Measurements from ENCODE around the gene PODN. TPM values are rescaled to one million over a fixed set of nuclear protein-coding genes. Genes with fewer than 3 reads are reported as not detected.
A peak's percentile ranks its signal among the peaks of the same experiment; 100 is the strongest.

Gene PODN
- total and polyA plus RNA-seq, 9 donors: 72.8 to 254 (median 154) TPM

DNA sequence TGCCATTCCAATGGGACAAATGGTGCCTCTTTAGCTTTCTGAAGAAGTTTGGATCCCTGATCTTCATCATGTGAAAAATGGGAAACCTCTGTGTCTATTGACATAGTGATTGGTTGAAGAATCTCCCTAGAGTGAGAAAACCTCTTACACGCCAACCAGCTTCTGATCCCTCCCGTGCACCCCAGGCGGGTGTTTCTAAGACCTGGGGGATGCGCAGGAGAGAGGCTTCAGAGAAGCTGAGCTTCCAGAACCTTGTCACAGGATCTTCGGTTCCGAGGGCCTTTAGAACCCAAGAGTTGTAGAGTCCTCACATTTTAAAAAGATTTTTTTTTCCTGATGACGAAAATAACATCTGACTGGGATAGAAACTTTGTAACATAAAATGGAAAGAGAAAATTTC, 11.3 kb downstream of the PODN start:
- H3K36me3 ChIP-seq: no peaks in the 10 kb centered on the region
- no peaks in the 10 kb centered on the region for H3K27me3 ChIP-seq
- H3K9me3 ChIP-seq: no peaks in the 10 kb centered on the region
- H3K27ac ChIP-seq: peak overlapping the region; percentile 57 to 79
- H3K4me1 ChIP-seq (ENCODE audit: insufficient read depth): peaks cover 7% of the 10 kb centered on the region
- whole genome bisulfite sequencing, 3 donors: 89 to 93% (median 91%) methylated on average over 7 of the region's 7 CpGs
- no peak overlapping the region for H3K4me3 ChIP-seq
- peak; percentile 13 to 25 (median 15) for DNase-seq
- TF ChIP-seq POLR2A (IDR thresholded peaks at IDR 0.05) (no peak), EP300 (IDR thresholded peaks at IDR 0.05) (no peak)
- TF ChIP-seq, protein P1, sequence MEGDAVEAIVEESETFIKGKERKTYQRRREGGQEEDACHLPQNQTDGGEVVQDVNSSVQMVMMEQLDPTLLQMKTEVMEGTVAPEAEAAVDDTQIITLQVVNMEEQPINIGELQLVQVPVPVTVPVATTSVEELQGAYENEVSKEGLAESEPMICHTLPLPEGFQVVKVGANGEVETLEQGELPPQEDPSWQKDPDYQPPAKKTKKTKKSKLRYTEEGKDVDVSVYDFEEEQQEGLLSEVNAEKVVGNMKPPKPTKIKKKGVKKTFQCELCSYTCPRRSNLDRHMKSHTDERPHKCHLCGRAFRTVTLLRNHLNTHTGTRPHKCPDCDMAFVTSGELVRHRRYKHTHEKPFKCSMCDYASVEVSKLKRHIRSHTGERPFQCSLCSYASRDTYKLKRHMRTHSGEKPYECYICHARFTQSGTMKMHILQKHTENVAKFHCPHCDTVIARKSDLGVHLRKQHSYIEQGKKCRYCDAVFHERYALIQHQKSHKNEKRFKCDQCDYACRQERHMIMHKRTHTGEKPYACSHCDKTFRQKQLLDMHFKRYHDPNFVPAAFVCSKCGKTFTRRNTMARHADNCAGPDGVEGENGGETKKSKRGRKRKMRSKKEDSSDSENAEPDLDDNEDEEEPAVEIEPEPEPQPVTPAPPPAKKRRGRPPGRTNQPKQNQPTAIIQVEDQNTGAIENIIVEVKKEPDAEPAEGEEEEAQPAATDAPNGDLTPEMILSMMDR (IDR thresholded peaks at IDR 0.05): no peak
- intact Hi-C loops (cut with DNase I): loop anchor here in 1 of 4 donors (10.0 kb wide), 1 partner anchor 102 kb away; no protein-coding TSS in a partner anchor

DNA sequence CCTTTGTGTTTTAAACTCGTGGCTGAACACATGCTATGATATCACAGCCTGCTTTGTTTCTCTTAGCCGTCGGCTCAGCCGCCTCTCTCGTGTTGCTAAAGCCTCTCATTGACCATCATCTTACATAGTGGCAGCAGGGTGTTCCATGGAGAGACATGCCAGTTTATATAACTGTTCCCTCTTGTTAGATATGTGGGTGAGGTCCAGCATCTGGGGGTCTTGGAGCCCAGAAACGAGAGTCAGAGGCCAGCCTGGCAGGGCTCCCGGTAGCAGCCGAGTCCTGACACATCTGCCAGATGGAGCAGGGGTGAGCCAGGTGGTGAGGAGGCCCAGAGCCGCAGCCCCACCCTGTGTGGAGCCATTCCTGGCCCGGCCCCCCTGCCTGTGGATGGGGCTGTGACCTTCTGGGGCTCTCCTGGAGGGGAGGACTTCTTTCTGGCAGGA, 11.9 kb downstream of the PODN start:
- Histone ChIP-seq H3K4me1 (ENCODE audit: insufficient read depth) (peaks cover 7% of the 10 kb centered on the region), H3K36me3 (no peaks in the 10 kb centered on the region), H3K9me3 (no peaks in the 10 kb centered on the region), H3K4me3 (no peak overlapping the region), H3K27ac (peak overlapping the region; percentile 79 to 87), H3K27me3 (no peaks in the 10 kb centered on the region)
- peak; percentile 78 to 96 (median 87) for DNase-seq
- intact Hi-C loops (cut with DNase I): loop anchor here in 1 of 4 donors (10.0 kb wide), 1 partner anchor 101 kb away; no protein-coding TSS in a partner anchor
- 12 to 35% (median 28%) methylated on average over 10 of the region's 10 CpGs for WGBS, 3 donors
- peak; percentile 9 for TF ChIP-seq POLR2A (IDR thresholded peaks at IDR 0.05)
- TF ChIP-seq, protein P1 (IDR thresholded peaks at IDR 0.05): no peak

DNA sequence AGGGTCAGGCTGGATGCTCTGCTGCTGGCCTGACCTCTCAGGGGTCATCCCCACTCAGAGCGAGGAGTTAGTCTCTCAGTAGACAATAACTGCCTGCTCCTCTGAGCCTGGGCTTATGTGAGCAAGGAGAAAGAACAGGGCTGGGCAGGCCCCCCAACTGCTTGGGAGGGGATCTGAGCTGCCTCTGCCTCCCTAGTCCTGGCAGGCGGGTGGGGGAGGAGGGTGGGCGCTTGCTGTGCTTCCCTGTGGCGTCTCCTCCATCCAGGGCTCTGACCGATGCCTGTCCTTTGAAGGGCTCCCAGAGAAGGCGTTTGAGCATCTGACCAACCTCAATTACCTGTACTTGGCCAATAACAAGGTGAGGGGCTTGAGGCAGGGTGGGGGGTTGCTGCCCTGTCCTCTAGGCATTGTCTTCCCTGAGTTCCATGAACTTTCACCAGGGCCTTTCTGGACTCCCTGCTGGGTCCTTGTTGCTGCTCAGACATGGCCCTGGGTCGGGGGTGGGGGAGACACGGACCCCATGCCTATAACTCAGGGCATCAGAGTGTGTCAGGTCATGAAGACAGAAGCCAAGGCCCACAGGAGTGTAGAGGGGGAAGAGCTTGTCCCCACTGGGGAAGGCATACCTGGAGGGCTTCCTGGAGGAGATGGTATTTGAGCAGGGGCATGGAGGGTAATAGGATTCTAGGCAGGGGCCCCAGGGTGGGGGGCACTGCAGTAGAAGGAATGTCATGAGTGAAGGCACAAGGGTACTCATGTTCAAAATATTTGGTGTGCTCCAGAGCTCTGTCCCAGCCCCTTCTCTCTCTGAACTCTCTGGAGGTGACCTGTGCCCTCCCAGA, 12.5 kb downstream of the PODN start:
- peak in 3 of 5 donors; percentile 17 to 33 (median 17) for DNase-seq
- H3K27ac ChIP-seq: peak overlapping the region; percentile 79 to 87
- WGBS, 3 donors: 73 to 80% (median 80%) methylated on average over 8 of the region's 8 CpGs
- H3K4me1 ChIP-seq (ENCODE audit: insufficient read depth): peaks cover 7% of the 10 kb centered on the region
- TF ChIP-seq POLR2A (IDR thresholded peaks at IDR 0.05) (no peak), EP300 (IDR thresholded peaks at IDR 0.05) (no peak)
- TF ChIP-seq, protein P1 (IDR thresholded peaks at IDR 0.05): no peak
- H3K9me3 ChIP-seq: no peaks in the 10 kb centered on the region
- H3K27me3 ChIP-seq: no peaks in the 10 kb centered on the region
- H3K36me3 ChIP-seq: no peaks in the 10 kb centered on the region
- intact Hi-C loops (cut with DNase I): loop anchor here in 1 of 4 donors (10.0 kb wide), 1 partner anchor 100 kb away; no protein-coding TSS in a partner anchor
- no peak overlapping the region for H3K4me3 ChIP-seq

DNA sequence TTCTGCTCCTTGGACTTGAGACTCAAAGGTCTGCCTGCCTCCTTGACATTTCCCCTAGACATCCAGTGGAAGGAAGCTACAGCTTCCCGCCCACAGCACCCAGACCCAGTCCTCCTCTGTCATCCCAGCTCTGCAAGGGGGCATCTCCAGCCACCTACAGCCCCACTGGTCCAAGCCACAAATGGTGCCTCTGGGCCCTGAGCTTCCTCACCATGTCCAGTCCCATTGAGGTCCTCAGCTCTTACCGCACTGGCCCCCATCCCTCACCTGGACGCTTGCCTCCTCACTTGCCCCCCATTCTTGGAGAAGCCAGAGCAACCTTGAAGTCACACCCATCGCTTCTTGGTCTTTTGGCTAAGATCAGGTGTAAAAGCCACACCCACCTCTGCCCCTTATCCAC, 13.2 kb downstream of the PODN start:
- 98 to 99% (median 98%) methylated on average over 4 of the region's 4 CpGs for WGBS, 3 donors

More for the DNA sequence above, 13.2 kb downstream of the PODN start:
- peak in 3 of 5 donors; percentile 20 to 36 (median 21) for DNase-seq
- no peak for TF ChIP-seq EP300 (IDR thresholded peaks at IDR 0.05)
- no peak for TF ChIP-seq POLR2A (IDR thresholded peaks at IDR 0.05)
- TF ChIP-seq, protein P1 (IDR thresholded peaks at IDR 0.05): no peak
- Histone ChIP-seq H3K27ac (peak overlapping the region; percentile 11 to 87), H3K9me3 (no peaks in the 10 kb centered on the region), H3K4me1 (ENCODE audit: insufficient read depth) (peaks cover 7% of the 10 kb centered on the region), H3K4me3 (no peak overlapping the region), H3K27me3 (no peaks in the 10 kb centered on the region), H3K36me3 (no peaks in the 10 kb centered on the region)
- intact Hi-C loops (cut with DNase I): loop anchor here in 1 of 4 donors (10.0 kb wide), 1 partner anchor 100 kb away; no protein-coding TSS in a partner anchor

All from ovary (tissue), 9 donors.